Measurements from ENCODE around the gene KIF18B.

KIF18B gene

DNA sequence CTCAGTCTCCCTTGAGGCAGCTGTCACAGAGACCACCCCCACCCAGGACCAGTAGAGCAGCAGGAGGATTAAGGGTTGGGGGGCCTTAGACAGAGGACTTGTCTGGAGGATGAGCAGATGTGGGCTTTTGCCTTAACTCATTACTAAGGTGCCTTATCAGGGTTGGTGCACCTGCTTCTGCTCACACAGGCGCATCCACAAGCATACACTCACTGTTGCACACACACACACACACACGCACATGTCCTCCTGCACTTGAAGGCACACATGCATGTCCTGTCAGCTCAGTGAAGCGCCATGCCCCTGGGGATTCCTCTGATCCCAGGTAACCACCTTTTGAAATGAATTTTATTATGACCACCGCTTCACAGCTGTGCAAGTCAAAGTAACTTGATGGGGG, 33.4 kb downstream of the KIF18B start:
- H3K27me3 ChIP-seq (ENCODE audit: insufficient read depth, low read length), result peaks cover 8% of the 10 kb centered on the region; the same call in 1 of the 2 replicates
- H3K9me3 ChIP-seq (ENCODE audit: low read length), result no peaks in the 10 kb centered on the region
- no peaks in the 10 kb centered on the region for H3F3A ChIP-seq (ENCODE audit: insufficient read depth, low read length)
- H3K9me2 ChIP-seq (ENCODE audit: low read depth, low read length), result no peaks in the 10 kb centered on the region
- H3K9ac ChIP-seq (ENCODE audit: low read length), result no peak overlapping the region
- H4K20me1 ChIP-seq (ENCODE audit: insufficient read depth, low read length), result no peaks in the 10 kb centered on the region
- H3K27ac ChIP-seq (ENCODE audit: low read depth, low read length, poor library complexity, severe bottlenecking), result no peak overlapping the region
- TF ChIP-seq, protein P1, sequence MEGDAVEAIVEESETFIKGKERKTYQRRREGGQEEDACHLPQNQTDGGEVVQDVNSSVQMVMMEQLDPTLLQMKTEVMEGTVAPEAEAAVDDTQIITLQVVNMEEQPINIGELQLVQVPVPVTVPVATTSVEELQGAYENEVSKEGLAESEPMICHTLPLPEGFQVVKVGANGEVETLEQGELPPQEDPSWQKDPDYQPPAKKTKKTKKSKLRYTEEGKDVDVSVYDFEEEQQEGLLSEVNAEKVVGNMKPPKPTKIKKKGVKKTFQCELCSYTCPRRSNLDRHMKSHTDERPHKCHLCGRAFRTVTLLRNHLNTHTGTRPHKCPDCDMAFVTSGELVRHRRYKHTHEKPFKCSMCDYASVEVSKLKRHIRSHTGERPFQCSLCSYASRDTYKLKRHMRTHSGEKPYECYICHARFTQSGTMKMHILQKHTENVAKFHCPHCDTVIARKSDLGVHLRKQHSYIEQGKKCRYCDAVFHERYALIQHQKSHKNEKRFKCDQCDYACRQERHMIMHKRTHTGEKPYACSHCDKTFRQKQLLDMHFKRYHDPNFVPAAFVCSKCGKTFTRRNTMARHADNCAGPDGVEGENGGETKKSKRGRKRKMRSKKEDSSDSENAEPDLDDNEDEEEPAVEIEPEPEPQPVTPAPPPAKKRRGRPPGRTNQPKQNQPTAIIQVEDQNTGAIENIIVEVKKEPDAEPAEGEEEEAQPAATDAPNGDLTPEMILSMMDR (IDR thresholded peaks at IDR 0.05; ENCODE audit: low read length), result no peak
- no peak for TF ChIP-seq EZH2 (IDR thresholded peaks at IDR 0.05; ENCODE audit: borderline replicate concordance, low read length)
- H3K4me2 ChIP-seq (ENCODE audit: low read length), result no peak overlapping the region
- H3K36me3 ChIP-seq (ENCODE audit: insufficient read depth, low read length), result no peaks in the 10 kb centered on the region
- no peaks in the 10 kb centered on the region for H3K79me2 ChIP-seq (ENCODE audit: insufficient read depth, low read length)
- H2AFZ ChIP-seq (ENCODE audit: low read length), result no peak overlapping the region
- no peak overlapping the region for H3K4me3 ChIP-seq (ENCODE audit: low read depth, low read length, poor library complexity, severe bottlenecking)
- H3K4me1 ChIP-seq (ENCODE audit: insufficient read depth, low read length, severe bottlenecking), result peaks cover 6% of the 10 kb centered on the region

DNA sequence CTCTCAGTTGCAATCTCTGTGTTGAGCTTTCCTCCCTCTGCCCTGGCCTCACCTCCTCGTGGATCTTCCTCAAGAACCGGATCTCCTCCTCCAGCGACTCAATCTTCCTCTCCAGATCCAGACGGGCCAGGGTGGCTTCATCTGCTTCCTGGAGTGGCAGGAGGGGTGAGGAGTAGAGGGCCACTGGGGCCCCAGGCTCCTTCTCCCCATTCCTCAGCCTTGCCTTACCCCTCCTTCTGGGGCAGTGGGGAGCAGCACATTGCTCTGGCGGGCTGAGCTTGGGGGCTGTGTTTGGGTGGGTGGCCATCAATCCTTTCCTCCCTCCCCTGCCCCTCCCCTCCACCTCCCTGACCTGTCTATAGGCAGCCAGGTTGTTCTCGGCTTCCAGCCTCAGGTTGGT, 33.9 kb downstream of the KIF18B start:
- no peaks in the 10 kb centered on the region for H3K79me2 ChIP-seq (ENCODE audit: insufficient read depth, low read length)
- H3K4me2 ChIP-seq (ENCODE audit: low read length), result no peak overlapping the region
- H3K9ac ChIP-seq (ENCODE audit: low read length), result no peak overlapping the region
- TF ChIP-seq, protein P1 (IDR thresholded peaks at IDR 0.05; ENCODE audit: low read length), result no peak
- no peak for TF ChIP-seq EZH2 (IDR thresholded peaks at IDR 0.05; ENCODE audit: borderline replicate concordance, low read length)
- no peaks in the 10 kb centered on the region for H3F3A ChIP-seq (ENCODE audit: insufficient read depth, low read length)
- H3K9me3 ChIP-seq (ENCODE audit: low read length), result no peaks in the 10 kb centered on the region
- H3K27me3 ChIP-seq (ENCODE audit: insufficient read depth, low read length), result peaks cover 8% of the 10 kb centered on the region; the same call in 1 of the 2 replicates
- H3K36me3 ChIP-seq (ENCODE audit: insufficient read depth, low read length), result no peaks in the 10 kb centered on the region
- H3K27ac ChIP-seq (ENCODE audit: low read depth, low read length, poor library complexity, severe bottlenecking), result no peak overlapping the region
- H2AFZ ChIP-seq (ENCODE audit: low read length), result no peak overlapping the region
- H4K20me1 ChIP-seq (ENCODE audit: insufficient read depth, low read length), result no peaks in the 10 kb centered on the region
- no peak overlapping the region for H3K4me3 ChIP-seq (ENCODE audit: low read depth, low read length, poor library complexity, severe bottlenecking)
- no peaks in the 10 kb centered on the region for H3K9me2 ChIP-seq (ENCODE audit: low read depth, low read length)
- peaks cover 6% of the 10 kb centered on the region for H3K4me1 ChIP-seq (ENCODE audit: insufficient read depth, low read length, severe bottlenecking)

DNA sequence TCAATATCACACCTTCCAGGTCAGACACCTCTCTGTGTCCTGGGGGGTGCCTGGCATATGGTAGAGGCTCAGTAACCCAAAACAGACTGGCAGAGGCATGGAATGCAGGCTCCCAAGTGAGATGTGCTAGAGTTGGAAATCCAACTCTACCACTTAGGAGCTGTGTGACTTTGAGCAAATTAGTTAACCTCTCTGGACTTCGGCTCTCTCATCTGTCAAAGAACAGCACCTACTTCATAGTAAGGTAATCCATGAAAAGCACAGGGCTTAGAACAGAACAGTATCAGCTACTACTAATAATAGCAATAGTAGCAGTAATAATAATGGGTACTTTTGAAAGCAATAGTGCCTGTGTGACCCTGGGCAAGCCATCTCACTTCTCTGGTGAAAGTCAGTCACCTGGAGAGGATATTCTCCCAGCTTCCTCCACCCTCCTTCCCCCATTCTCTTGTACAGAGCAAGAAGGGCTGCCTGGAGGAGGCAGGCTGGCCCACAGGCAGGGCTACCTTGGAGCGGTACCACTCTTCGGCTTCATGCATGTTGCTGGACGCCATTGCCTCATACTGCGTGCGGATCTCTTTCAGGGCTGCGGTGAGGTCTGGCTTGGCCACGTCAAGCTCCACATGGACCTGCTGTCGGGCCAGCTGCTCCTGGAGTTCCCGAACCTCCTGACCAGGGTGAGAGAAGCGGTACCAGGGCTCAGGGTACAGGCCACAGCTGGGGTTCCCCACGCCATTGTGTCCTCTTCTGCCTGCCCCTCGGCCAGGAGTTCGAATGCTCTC, 34.6 kb downstream of the KIF18B start:
- H4K20me1 ChIP-seq (ENCODE audit: insufficient read depth, low read length), result no peaks in the 10 kb centered on the region
- H3K9ac ChIP-seq (ENCODE audit: low read length), result no peak overlapping the region
- TF ChIP-seq EZH2 (IDR thresholded peaks at IDR 0.05; ENCODE audit: borderline replicate concordance, low read length), result no peak
- TF ChIP-seq, protein P1 (IDR thresholded peaks at IDR 0.05; ENCODE audit: low read length), result no peak
- no peaks in the 10 kb centered on the region for H3K9me2 ChIP-seq (ENCODE audit: low read depth, low read length)
- H2AFZ ChIP-seq (ENCODE audit: low read length), result no peak overlapping the region
- H3K27me3 ChIP-seq (ENCODE audit: insufficient read depth, low read length), result peaks cover 8% of the 10 kb centered on the region
- H3F3A ChIP-seq (ENCODE audit: insufficient read depth, low read length), result no peaks in the 10 kb centered on the region
- no peaks in the 10 kb centered on the region for H3K36me3 ChIP-seq (ENCODE audit: insufficient read depth, low read length)
- no peaks in the 10 kb centered on the region for H3K79me2 ChIP-seq (ENCODE audit: insufficient read depth, low read length)
- no peak overlapping the region for H3K4me3 ChIP-seq (ENCODE audit: low read depth, low read length, poor library complexity, severe bottlenecking)
- no peaks in the 10 kb centered on the region for H3K9me3 ChIP-seq (ENCODE audit: low read length)
- H3K4me1 ChIP-seq (ENCODE audit: insufficient read depth, low read length, severe bottlenecking), result peaks cover 6% of the 10 kb centered on the region
- H3K4me2 ChIP-seq (ENCODE audit: low read length), result no peak overlapping the region
- H3K27ac ChIP-seq (ENCODE audit: low read depth, low read length, poor library complexity, severe bottlenecking), result no peak overlapping the region
